Panc1 (cell line): ENCODE data around the gene BACH2.

ENCODE experiments used
- CTCF ChIP-seq: fragments of 450-650 bp; IDR thresholded peaks from 2 replicates; pipeline ENCODE4 v1.5.1; 2017; ENCODE audit warnings: mild to moderate bottlenecking
- POLR2AphosphoS5 ChIP-seq: IDR thresholded peaks from 2 replicates; pipeline ENCODE4 v1.6.1; 2012; ENCODE audit warnings: mild to moderate bottlenecking, low read depth, low read length, moderate library complexity
- REST ChIP-seq, 2 experiments: IDR thresholded peaks; 2 replicates each; pipeline ENCODE4 v1.6.1; 2011 to 2012; ENCODE audit warnings: low read depth in 2 of 2, control low read depth in 1 of 2, low read length in 1 of 2, mild to moderate bottlenecking in 1 of 2, moderate library complexity in 1 of 2; ENCODE audit not compliant: insufficient read depth in 1 of 2
- SIN3A ChIP-seq: IDR thresholded peaks from 2 replicates; pipeline ENCODE4 v1.6.1; 2012; ENCODE audit warnings: low read depth, mild to moderate bottlenecking, low read length, moderate library complexity, borderline replicate concordance; ENCODE audit not compliant: insufficient read depth

GRCh38 chr6:89963391-89963790 is 333.3 kb downstream of the BACH2 start:
- TF ChIP-seq CTCF (no peak), REST (IDR thresholded peaks at IDR 0.05; ENCODE audit: insufficient read depth in 1 of 2, low read depth in 2 of 2, low read length in 1 of 2) (no peak), POLR2AphosphoS5 (no peak), SIN3A (no peak)
